CD4-positive, alpha-beta memory T cell (primary cell): ENCODE results near the gene ACSL5. TPM values are rescaled to one million over a fixed set of nuclear protein-coding genes. Genes with fewer than 3 reads are reported as not detected.
A peak's percentile ranks its signal among the peaks of the same experiment; 100 is the strongest.
"Not testable (repeated sequence)": the region's sequence is repeated elsewhere in the genome, so short reads cannot be mapped to it uniquely, and the experiment has no call there.

ENCODE experiments used
- CTCF ChIA-PET: fragments of 350-600 bp; sonication (Branson Sonifier 250); formaldehyde crosslinking; loops from one replicate; lab custom pipeline; 2021; ENCODE audit warnings: inconsistent platforms; ENCODE audit not compliant: partially characterized antibody; lab: Charles Lee
- POLR2A ChIA-PET: fragments of 350-600 bp; sonication (Branson Sonifier 250); formaldehyde crosslinking; loops from one replicate; lab custom pipeline; 2021; ENCODE audit not compliant: partially characterized antibody; lab: Charles Lee
- DNase-seq, 5 donors: peaks; one replicate each; pipeline versions ENCODE4 v3.0.0 to v3.0.0-alpha.2; 2020 to 2022; ENCODE audit warnings: mixed read lengths in 1 of 5
- H3K27ac ChIP-seq: one replicate; pipeline ENCODE4 v1.7.0; 2013; ENCODE audit warnings: low read depth, low read length
- H3K27me3 ChIP-seq: 2 replicates; pipeline ENCODE4 v1.7.0; 2013; ENCODE audit warnings: mild to moderate bottlenecking, low read length, moderate library complexity; ENCODE audit not compliant: insufficient read depth
- H3K36me3 ChIP-seq: 2 replicates; pipeline ENCODE4 v1.7.0; 2013; ENCODE audit warnings: mild to moderate bottlenecking, low read length, moderate library complexity; ENCODE audit not compliant: insufficient read depth
- H3K4me1 ChIP-seq: 2 replicates; pipeline ENCODE4 v1.7.0; 2013; ENCODE audit warnings: mild to moderate bottlenecking, low read length, moderate library complexity; ENCODE audit not compliant: insufficient read depth
- H3K4me3 ChIP-seq, 2 donors: one replicate each; pipeline ENCODE4 v1.7.0; 2013; ENCODE audit warnings: low read length in 2 of 2, mild to moderate bottlenecking in 1 of 2
- H3K9me3 ChIP-seq, 2 donors: one replicate each; pipeline ENCODE4 v1.7.0; 2013; ENCODE audit warnings: low read length in 2 of 2, control low read depth in 1 of 2; ENCODE audit not compliant: control insufficient read depth in 1 of 2
- H3K27ac Mint-ChIP-seq, 7 donors: one replicate each; pipeline ENCODE4 v1.8.0; 2020 to 2021; ENCODE audit warnings: mixed read lengths in 7 of 7, mild to moderate bottlenecking in 6 of 7, inconsistent platforms in 3 of 7, moderate library complexity in 3 of 7
- H3K27me3 Mint-ChIP-seq, 2 donors: one replicate each; pipeline ENCODE4 v1.8.0; 2020 to 2021; ENCODE audit warnings: mixed read lengths in 2 of 2
- H3K36me3 Mint-ChIP-seq, 2 donors: one replicate each; pipeline ENCODE4 v1.8.0; 2020 to 2021; ENCODE audit warnings: mixed read lengths in 2 of 2, inconsistent platforms in 1 of 2, mild to moderate bottlenecking in 1 of 2
- H3K4me1 Mint-ChIP-seq, 4 donors: one replicate each; pipeline ENCODE4 v1.8.0; 2020 to 2021; ENCODE audit warnings: mixed read lengths in 4 of 4, mild to moderate bottlenecking in 1 of 4
- H3K4me3 Mint-ChIP-seq, 8 donors: one replicate each; pipeline ENCODE4 v1.8.0; 2020 to 2021; ENCODE audit warnings: mixed read lengths in 8 of 8, mild to moderate bottlenecking in 7 of 8, moderate library complexity in 6 of 8, inconsistent platforms in 3 of 8
- H3K9me3 Mint-ChIP-seq, 8 donors: one replicate each; pipeline ENCODE4 v1.8.0; 2020 to 2021; ENCODE audit warnings: mixed read lengths in 8 of 8, mild to moderate bottlenecking in 5 of 8, inconsistent platforms in 3 of 8, moderate library complexity in 1 of 8
- intact Hi-C: fragments of 100-400 bp; cut with micrococcal nuclease; formaldehyde crosslinking; loops from one replicate; pipeline ENCODE4 v1.15.1; 2023
- polyA plus RNA-seq, 2 donors: library from polyadenylated mRNA; unstranded; fragments of 300-500 nt; fragmentation: Illumina TruSeq; gene quantifications; one replicate each; pipeline ENCODE4 v1.2.3, GENCODE V29; 2021
- total RNA-seq, 2 experiments: library from RNA; stranded (reverse); gene quantifications; one replicate each; pipeline ENCODE4 v1.2.3, GENCODE V29; 2021

ACSL5 gene
- total and polyA plus RNA-seq, 4 experiments from 2014 or later = 51.8 to 83.8 (median 58.0) TPM

GRCh38 chr10:112375721-112376395, 1.9 kb downstream of the ACSL5 start:
- no peaks in the 10 kb centered on the region for H3K27me3 Mint-ChIP-seq
- H3K9me3 Mint-ChIP-seq = no peaks in the 10 kb centered on the region
- peak; percentile 56 to 72 (median 70) for DNase-seq
- peak overlapping the region; percentile 97 for H3K27ac ChIP-seq
- H3K9me3 ChIP-seq = no peaks in the 10 kb centered on the region
- peaks cover 10 to 31% of the 10 kb centered on the region in 2 donors for H3K36me3 Mint-ChIP-seq
- peaks cover 47 to 76% (median 61%) of the 10 kb centered on the region in 4 donors for H3K4me1 Mint-ChIP-seq
- H3K4me3 ChIP-seq = peak overlapping the region; percentile 60 to 99
- H3K27ac Mint-ChIP-seq = peak overlapping the region; percentile 95 to 100 (median 100)
- intact Hi-C loops = loop anchor here (1.0 to 10.0 kb wide), 5 partner anchors 13 to 194 kb away; partner anchors contain the start of genes GPAM, VTI1A and ZDHHC6
- ChIA-PET POLR2A (interaction anchor here (0.7 to 4.1 kb wide), 17 partner anchors 8 to 1808 kb away, joined by 3 to 60 read pairs (median 4); partner anchors contain the start of genes BBIP1, CCDC186, GPAM and SHOC2), CTCF (interaction anchor here (0.7 to 2.9 kb wide), 13 partner anchors 9 to 193 kb away, joined by 3 to 22 read pairs (median 3); partner anchors contain the start of genes GPAM, VTI1A and ZDHHC6)
- peak overlapping the region; percentile 97 to 100 (median 100) for H3K4me3 Mint-ChIP-seq
- H3K36me3 ChIP-seq = peaks cover 4% of the 10 kb centered on the region
- H3K27me3 ChIP-seq = no peaks in the 10 kb centered on the region
- H3K4me1 ChIP-seq = peaks cover 53% of the 10 kb centered on the region

GRCh38 chr10:112376396-112376790, 2.5 kb downstream of the ACSL5 start:
- H3K4me3 Mint-ChIP-seq = peak overlapping the region; percentile 97 to 100 (median 100)
- Histone ChIP-seq H3K36me3 (peaks cover 4% of the 10 kb centered on the region), H3K9me3 (no peaks in the 10 kb centered on the region), H3K27me3 (no peaks in the 10 kb centered on the region), H3K27ac (peak overlapping the region; percentile 97), H3K4me3 (peak overlapping the region; percentile 60 to 99), H3K4me1 (peaks cover 53% of the 10 kb centered on the region)
- ChIA-PET CTCF (interaction anchor here (0.9 to 2.9 kb wide), 6 partner anchors 8 to 61 kb away, joined by 3 to 22 read pairs (median 8); no protein-coding TSS in a partner anchor), POLR2A (interaction anchor here (0.7 to 4.1 kb wide), 12 partner anchors 11 to 1809 kb away, joined by 3 to 60 read pairs (median 6); partner anchors contain the start of genes BBIP1, GPAM, SHOC2 and SMC3)
- DNase-seq = no peak
- intact Hi-C loops = loop anchor here (1.0 to 10.0 kb wide), 5 partner anchors 13 to 194 kb away; partner anchors contain the start of genes GPAM, VTI1A and ZDHHC6
- peaks cover 48 to 75% (median 62%) of the 10 kb centered on the region in 4 donors for H3K4me1 Mint-ChIP-seq
- no peaks in the 10 kb centered on the region for H3K9me3 Mint-ChIP-seq
- peak overlapping the region; percentile 95 to 100 (median 100) for H3K27ac Mint-ChIP-seq
- H3K36me3 Mint-ChIP-seq = peaks cover 14 to 36% of the 10 kb centered on the region in 2 donors
- no peaks in the 10 kb centered on the region for H3K27me3 Mint-ChIP-seq

GRCh38 chr10:112377116-112377515, 3.2 kb downstream of the ACSL5 start:
- peaks cover 51 to 78% (median 64%) of the 10 kb centered on the region in 4 donors for H3K4me1 Mint-ChIP-seq

GRCh38 chr10:112379635-112380296, 5.8 kb downstream of the ACSL5 start:
- intact Hi-C loops = loop anchor here (5.0 to 10.0 kb wide), 4 partner anchors 37 to 197 kb away; partner anchors contain the start of genes GPAM, VTI1A and ZDHHC6
- DNase-seq = no peak
- peaks cover 4% of the 10 kb centered on the region for H3K36me3 ChIP-seq
- Mint-ChIP-seq H3K4me3 (peak overlapping the region in 5 of 8 donors; percentile 33 to 65 (median 41)), H3K27ac (peak overlapping the region in 6 of 7 donors; percentile 15 to 80 (median 60)), H3K4me1 (peaks cover 58 to 92% (median 72%) of the 10 kb centered on the region in 4 donors), H3K27me3 (no peaks in the 10 kb centered on the region), H3K36me3 (peaks cover 22 to 49% of the 10 kb centered on the region in 2 donors), H3K9me3 (no peaks in the 10 kb centered on the region)
- H3K27me3 ChIP-seq = no peaks in the 10 kb centered on the region
- ChIA-PET POLR2A (interaction anchor here (0.6 to 0.9 kb wide), 2 partner anchors 9 to 239 kb away, joined by 3 read pairs; no protein-coding TSS in a partner anchor), CTCF (no interaction called here)
- no peak overlapping the region for H3K27ac ChIP-seq
- H3K9me3 ChIP-seq = no peaks in the 10 kb centered on the region
- peaks cover 58% of the 10 kb centered on the region for H3K4me1 ChIP-seq
- no peak overlapping the region for H3K4me3 ChIP-seq

More at GRCh38 chr10:112377116-112377515, 3.2 kb downstream of the ACSL5 start:
- H3K4me3 ChIP-seq = peak overlapping the region in 1 of 2 donors; percentile 60
- H3K9me3 ChIP-seq, H3K9me3 Mint-ChIP-seq, DNase-seq, H3K36me3 ChIP-seq, H3K27me3 ChIP-seq, H3K27me3 Mint-ChIP-seq: not testable (repeated sequence)
- H3K27ac ChIP-seq = peak overlapping the region; percentile 97
- intact Hi-C loops = loop anchor here (5.0 to 10.0 kb wide), 4 partner anchors 35 to 195 kb away; partner anchors contain the start of genes GPAM, VTI1A and ZDHHC6
- H3K4me1 ChIP-seq = peaks cover 56% of the 10 kb centered on the region
- Mint-ChIP-seq H3K27ac (peak overlapping the region in 6 of 7 donors; percentile 63 to 95 (median 88)), H3K36me3 (peaks cover 14 to 40% of the 10 kb centered on the region in 2 donors), H3K4me3 (peak overlapping the region; percentile 8 to 100 (median 82))
- CTCF ChIA-PET = interaction anchor here (2.9 kb wide), 1 partner anchor 59 kb away, joined by 16 read pairs; no protein-coding TSS in a partner anchor
- POLR2A ChIA-PET = interaction anchor here (1.4 to 4.1 kb wide), 3 partner anchors 11 to 69 kb away, joined by 3 to 60 read pairs (median 33); partner anchors contain the start of genes VTI1A and ZDHHC6

GRCh38 chr10:112382515-112383235, 8.8 kb downstream of the ACSL5 start:
- H3K27me3 Mint-ChIP-seq = no peaks in the 10 kb centered on the region
- ChIA-PET POLR2A (no interaction called here), CTCF (interaction anchor here (3.4 kb wide), 1 partner anchor 7 kb away, joined by 22 read pairs; no protein-coding TSS in a partner anchor)
- Histone ChIP-seq H3K27ac (no peak overlapping the region), H3K4me1 (peaks cover 61% of the 10 kb centered on the region), H3K4me3 (no peak overlapping the region), H3K27me3 (no peaks in the 10 kb centered on the region), H3K36me3 (peaks cover 4% of the 10 kb centered on the region), H3K9me3 (no peaks in the 10 kb centered on the region)
- H3K27ac Mint-ChIP-seq = peak overlapping the region in 5 of 7 donors; percentile 22 to 63 (median 55)
- H3K9me3 Mint-ChIP-seq = no peaks in the 10 kb centered on the region
- no peak for DNase-seq
- H3K4me1 Mint-ChIP-seq = peaks cover 63 to 89% (median 77%) of the 10 kb centered on the region in 4 donors
- intact Hi-C loops = no loop called here
- peak overlapping the region in 1 of 8 donors; percentile 4 for H3K4me3 Mint-ChIP-seq
- H3K36me3 Mint-ChIP-seq = peaks cover 23 to 34% of the 10 kb centered on the region in 2 donors

GRCh38 chr10:112383325-112383724, 9.4 kb downstream of the ACSL5 start:
- H3K4me1 ChIP-seq = peaks cover 54% of the 10 kb centered on the region
- H3K27ac ChIP-seq = no peak overlapping the region
- H3K36me3 ChIP-seq = peaks cover 4% of the 10 kb centered on the region
- peak overlapping the region in 6 of 7 donors; percentile 14 to 77 (median 67) for H3K27ac Mint-ChIP-seq
- H3K36me3 Mint-ChIP-seq = peaks cover 23 to 34% of the 10 kb centered on the region in 2 donors
- H3K27me3 Mint-ChIP-seq = no peaks in the 10 kb centered on the region
- H3K27me3 ChIP-seq = no peaks in the 10 kb centered on the region
- ChIA-PET CTCF (interaction anchor here (3.4 kb wide), 1 partner anchor 8 kb away, joined by 22 read pairs; no protein-coding TSS in a partner anchor), POLR2A (interaction anchor here (1.2 kb wide), 1 partner anchor 8 kb away, joined by 3 read pairs; no protein-coding TSS in a partner anchor)
- H3K9me3 ChIP-seq = no peaks in the 10 kb centered on the region
- DNase-seq = no peak
- H3K9me3 Mint-ChIP-seq = no peaks in the 10 kb centered on the region
- H3K4me3 Mint-ChIP-seq = peak overlapping the region in 1 of 8 donors; percentile 30
- H3K4me1 Mint-ChIP-seq = peaks cover 61 to 88% (median 77%) of the 10 kb centered on the region in 4 donors
- intact Hi-C loops = no loop called here
- H3K4me3 ChIP-seq = no peak overlapping the region
